Neuronal stem cell (in vitro differentiated cells): ENCODE measurements around the gene FAM81A.

Experiments
- DNase-seq: peaks from one replicate; pipeline ENCODE4 v3.0.0-alpha.2; 2013; ENCODE audit warnings: low spot score
- H2AFZ ChIP-seq: one replicate; pipeline ENCODE4 v1.6.1; 2013; ENCODE audit warnings: mild to moderate bottlenecking, low read length, inconsistent platforms
- H2AK5ac ChIP-seq: 2 replicates; pipeline ENCODE4 v1.6.1; 2013; ENCODE audit warnings: low read depth, mild to moderate bottlenecking, inconsistent platforms, low read length, moderate library complexity, mixed read lengths
- H2BK120ac ChIP-seq: 2 replicates; pipeline ENCODE4 v1.6.1; 2013; ENCODE audit warnings: low read depth, mild to moderate bottlenecking, inconsistent platforms, low read length, moderate library complexity, mixed read lengths
- H2BK12ac ChIP-seq: one replicate; pipeline ENCODE4 v1.6.1; 2013; ENCODE audit warnings: low read length, inconsistent platforms
- H2BK15ac ChIP-seq: 2 replicates; pipeline ENCODE4 v1.6.1; 2013; ENCODE audit warnings: mild to moderate bottlenecking, low read length, inconsistent platforms, mixed read lengths
- H2BK5ac ChIP-seq: one replicate; pipeline ENCODE4 v1.6.1; 2013; ENCODE audit warnings: inconsistent platforms, mild to moderate bottlenecking, low read length, moderate library complexity
- H3K14ac ChIP-seq: one replicate; pipeline ENCODE4 v1.6.1; 2013; ENCODE audit warnings: low read length, inconsistent platforms
- H3K18ac ChIP-seq: 2 replicates; pipeline ENCODE4 v1.6.1; 2013; ENCODE audit warnings: low read length, inconsistent platforms
- H3K23ac ChIP-seq: 2 replicates; pipeline ENCODE4 v1.6.1; 2013; ENCODE audit warnings: low read depth, mild to moderate bottlenecking, mixed read lengths, low read length, inconsistent platforms; ENCODE audit not compliant: poor library complexity
- H3K27ac ChIP-seq: replicated peaks from 3 replicates; pipeline ENCODE4 v1.5.1; 2013; ENCODE audit warnings: low read length, inconsistent platforms
- H3K27me3 ChIP-seq, 3 experiments: 2 replicates each; pipeline ENCODE4 v1.6.1; 2013; ENCODE audit warnings: low read length in 3 of 3, mild to moderate bottlenecking in 2 of 3, inconsistent platforms in 1 of 3, low read depth in 1 of 3, mixed read lengths in 1 of 3, moderate library complexity in 1 of 3; ENCODE audit not compliant: control insufficient read depth in 3 of 3, insufficient read depth in 3 of 3
- H3K36me3 ChIP-seq, 2 donors: replicated peaks in 1 of 2; 2 replicates each; pipeline ENCODE4 v1.6.1; 2013; ENCODE audit warnings: low read length in 2 of 2; ENCODE audit not compliant: control insufficient read depth in 2 of 2, insufficient read depth in 2 of 2
- H3K4ac ChIP-seq: 2 replicates; pipeline ENCODE4 v1.6.1; 2013; ENCODE audit warnings: inconsistent platforms, mild to moderate bottlenecking, low read length, moderate library complexity
- H3K4me1 ChIP-seq, 2 donors: 1 replicate in 1 of 2; 2 replicates in 1 of 2; pipeline ENCODE4 v1.6.1; 2013; ENCODE audit warnings: low read length in 2 of 2, low read depth in 1 of 2; ENCODE audit not compliant: control insufficient read depth in 2 of 2, insufficient read depth in 1 of 2
- H3K4me2 ChIP-seq: one replicate; pipeline ENCODE4 v1.6.1; 2013; ENCODE audit warnings: mild to moderate bottlenecking, low read length, inconsistent platforms; ENCODE audit not compliant: insufficient read depth, poor library complexity, severe bottlenecking
- H3K4me3 ChIP-seq, 2 donors: 2 replicates each; pipeline ENCODE4 v1.5.1; 2013; ENCODE audit warnings: low read length in 2 of 2, mild to moderate bottlenecking in 2 of 2, inconsistent platforms in 1 of 2, moderate library complexity in 1 of 2
- H3K79me1 ChIP-seq: one replicate; pipeline ENCODE4 v1.6.1; 2013; ENCODE audit warnings: low read depth, mild to moderate bottlenecking, inconsistent platforms, low read length, moderate library complexity
- H3K9ac ChIP-seq: one replicate; pipeline ENCODE4 v1.6.1; 2013; ENCODE audit warnings: mild to moderate bottlenecking, low read depth, low read length, inconsistent platforms; ENCODE audit not compliant: poor library complexity
- H3K9me3 ChIP-seq, 2 donors: replicated peaks in 1 of 2; 2 replicates each; pipeline versions ENCODE3 to v1.6.1; 2013; ENCODE audit warnings: low read length in 2 of 2, mild to moderate bottlenecking in 2 of 2, inconsistent platforms in 1 of 2, low read depth in 1 of 2, mixed read lengths in 1 of 2, moderate library complexity in 1 of 2; ENCODE audit not compliant: control insufficient read depth in 2 of 2, insufficient read depth in 1 of 2
- H4K8ac ChIP-seq: one replicate; pipeline ENCODE4 v1.6.1; 2013; ENCODE audit warnings: low read depth, mild to moderate bottlenecking, inconsistent platforms, low read length, moderate library complexity
- H4K91ac ChIP-seq: one replicate; pipeline ENCODE4 v1.6.1; 2013; ENCODE audit warnings: low read length, low read depth, mild to moderate bottlenecking, inconsistent platforms; ENCODE audit not compliant: poor library complexity
- WGBS, 2 donors: extraction: QIAGEN DNeasy Blood & Tissue Kit; methylation state at CpG; one replicate each; pipeline ENCODE4 v1.1.7; 2013; ENCODE audit warnings: missing lambda C conversion rate in 2 of 2, mixed read lengths in 1 of 2; ENCODE audit not compliant: insufficient read length in 2 of 2, insufficient replicate concordance in 1 of 2; ENCODE audit errors: extremely low coverage in 2 of 2; 5-methylcytosine and 5-hydroxymethylcytosine counted together

FAM81A gene

GRCh38 chr15:59537403-59537802, 99.4 kb downstream of the FAM81A start:
- H2AK5ac ChIP-seq: no peak overlapping the region
- peaks cover 0 to 6% (median 0%) of the 10 kb centered on the region in 3 experiments for H3K27me3 ChIP-seq
- H4K91ac ChIP-seq: no peak overlapping the region
- H3K79me1 ChIP-seq: no peaks in the 10 kb centered on the region
- no CpG with 5 or more reads among the region's 2 CpGs for WGBS, 2 donors
- no peak overlapping the region for H3K4me2 ChIP-seq
- no peak overlapping the region for H4K8ac ChIP-seq
- no peak overlapping the region for H2AFZ ChIP-seq
- no peak overlapping the region for H2BK120ac ChIP-seq
- no peak overlapping the region for H3K14ac ChIP-seq
- no peak overlapping the region for H3K4me3 ChIP-seq
- no peaks in the 10 kb centered on the region for H3K4me1 ChIP-seq
- H3K23ac ChIP-seq: no peak overlapping the region
- no peak overlapping the region for H3K9ac ChIP-seq
- no peak overlapping the region for H2BK5ac ChIP-seq
- no peak overlapping the region for H3K27ac ChIP-seq
- H2BK12ac ChIP-seq: no peak overlapping the region
- no peaks in the 10 kb centered on the region for H3K9me3 ChIP-seq
- H3K36me3 ChIP-seq: no peaks in the 10 kb centered on the region
- H3K18ac ChIP-seq: no peak overlapping the region
- DNase-seq: no peak
- H3K4ac ChIP-seq: no peak overlapping the region
- no peak overlapping the region for H2BK15ac ChIP-seq

GRCh38 chr15:59538494-59538893, 100.5 kb downstream of the FAM81A start:
- H3K4me3 ChIP-seq: no peak overlapping the region
- no peak overlapping the region for H2BK120ac ChIP-seq
- H2AK5ac ChIP-seq: no peak overlapping the region
- no peaks in the 10 kb centered on the region for H3K4me1 ChIP-seq
- no peaks in the 10 kb centered on the region for H3K9me3 ChIP-seq
- no peak overlapping the region for H2BK12ac ChIP-seq
- H3K36me3 ChIP-seq: no peaks in the 10 kb centered on the region
- no peaks in the 10 kb centered on the region for H3K79me1 ChIP-seq
- no peak overlapping the region for H4K91ac ChIP-seq
- no peak overlapping the region for H2AFZ ChIP-seq
- no CpG with 5 or more reads among the region's 3 CpGs for WGBS, 2 donors
- DNase-seq: no peak
- no peak overlapping the region for H4K8ac ChIP-seq
- no peak overlapping the region for H2BK15ac ChIP-seq
- no peak overlapping the region for H3K18ac ChIP-seq
- no peak overlapping the region for H3K4me2 ChIP-seq
- H3K23ac ChIP-seq: no peak overlapping the region
- H3K4ac ChIP-seq: no peak overlapping the region
- no peak overlapping the region for H2BK5ac ChIP-seq
- no peak overlapping the region for H3K27ac ChIP-seq
- H3K9ac ChIP-seq: no peak overlapping the region
- H3K27me3 ChIP-seq: peaks cover 0 to 8% (median 0%) of the 10 kb centered on the region in 3 experiments
- H3K14ac ChIP-seq: no peak overlapping the region

GRCh38 chr15:59539799-59540198, 101.8 kb downstream of the FAM81A start:
- H3K18ac ChIP-seq: no peak overlapping the region
- H4K8ac ChIP-seq: no peak overlapping the region
- no peaks in the 10 kb centered on the region for H3K36me3 ChIP-seq
- no peaks in the 10 kb centered on the region for H3K79me1 ChIP-seq
- no CpG with 5 or more reads among the region's 3 CpGs for WGBS, 2 donors
- no peak overlapping the region for H2AFZ ChIP-seq
- H3K9me3 ChIP-seq: no peaks in the 10 kb centered on the region
- no peak overlapping the region for H2BK12ac ChIP-seq
- no peak overlapping the region for H2BK5ac ChIP-seq
- no peak overlapping the region for H3K27ac ChIP-seq
- H2AK5ac ChIP-seq: no peak overlapping the region
- peaks cover 0 to 10% (median 0%) of the 10 kb centered on the region in 3 experiments for H3K27me3 ChIP-seq
- H3K9ac ChIP-seq: no peak overlapping the region
- no peak overlapping the region for H2BK15ac ChIP-seq
- H4K91ac ChIP-seq: no peak overlapping the region
- H3K4me3 ChIP-seq: no peak overlapping the region
- no peak for DNase-seq
- no peak overlapping the region for H2BK120ac ChIP-seq
- H3K4me2 ChIP-seq: no peak overlapping the region
- no peak overlapping the region for H3K14ac ChIP-seq
- no peak overlapping the region for H3K4ac ChIP-seq
- no peaks in the 10 kb centered on the region for H3K4me1 ChIP-seq
- H3K23ac ChIP-seq: no peak overlapping the region

GRCh38 chr15:59540654-59541053, 102.7 kb downstream of the FAM81A start:
- Histone ChIP-seq H3K9ac (no peak overlapping the region), H2AFZ (no peak overlapping the region), H2BK12ac (no peak overlapping the region), H3K4ac (no peak overlapping the region), H3K18ac (no peak overlapping the region), H3K4me2 (no peak overlapping the region), H3K23ac (no peak overlapping the region), H3K27ac (no peak overlapping the region), H3K14ac (no peak overlapping the region), H3K27me3 (peaks cover 0 to 10% (median 0%) of the 10 kb centered on the region in 3 experiments), H3K4me1 (peaks cover 0 to under 1% of the 10 kb centered on the region in 2 donors), H3K36me3 (no peaks in the 10 kb centered on the region), H4K91ac (no peak overlapping the region), H2BK120ac (no peak overlapping the region), H4K8ac (no peak overlapping the region), H2BK15ac (no peak overlapping the region), H3K4me3 (no peak overlapping the region), H2BK5ac (no peak overlapping the region), H3K79me1 (no peaks in the 10 kb centered on the region), H2AK5ac (no peak overlapping the region), H3K9me3 (no peaks in the 10 kb centered on the region)
- no peak for DNase-seq
- no CpG with 5 or more reads among the region's 3 CpGs for WGBS, 2 donors
